ENCODE measurements around the gene CST5. TPM values are rescaled to one million over a fixed set of nuclear protein-coding genes. Genes with fewer than 3 reads are reported as not detected.
"Not testable (repeated sequence)": the region's sequence is repeated elsewhere in the genome, so short reads cannot be mapped to it uniquely, and the experiment has no call there.

Gene CST5
- total and polyA plus RNA-seq, 4 donors, result 0.37 to 0.65 (median 0.55) TPM; not detected in 1

DNA sequence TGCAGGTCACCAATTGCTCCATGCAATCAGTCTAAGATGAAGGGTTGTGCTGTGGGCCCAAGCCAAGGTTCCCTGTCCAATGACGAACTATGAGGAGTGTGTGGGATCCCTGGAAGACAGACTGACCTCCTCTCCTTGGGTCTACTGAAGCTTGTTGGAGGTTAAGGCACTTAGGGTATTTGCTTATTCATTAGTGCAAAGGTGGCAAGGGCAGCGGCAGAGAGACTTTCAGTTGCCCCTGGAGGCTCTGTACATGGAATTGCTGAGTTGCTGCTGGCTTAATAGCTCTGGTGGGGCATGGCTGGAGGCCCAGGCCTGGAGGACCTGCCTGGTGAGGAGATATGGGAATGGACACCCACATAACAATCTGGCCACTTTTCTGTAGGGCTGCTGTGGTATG lies 29.8 kb upstream of the CST5 start:
- Histone ChIP-seq H3K9me3 (ENCODE audit: control insufficient read depth in 4 of 4, insufficient read depth in 3 of 4, low read length in 3 of 4) (peaks cover 0 to 5% (median 1%) of the 10 kb centered on the region in 4 donors), H3K4me1 (ENCODE audit: control insufficient read depth in 5 of 5, insufficient read depth in 5 of 5, low read length in 5 of 5) (no peaks in the 10 kb centered on the region), H3K27ac (ENCODE audit: low read depth in 1 of 2, low read length in 1 of 2) (no peak overlapping the region), H3K9ac (ENCODE audit: insufficient read depth in 1 of 2, low read length in 2 of 2) (no peak overlapping the region), H3K4me3 (no peak overlapping the region), H3K36me3 (ENCODE audit: control insufficient read depth in 4 of 4, insufficient read depth in 4 of 4, low read length in 4 of 4) (no peaks in the 10 kb centered on the region), H3K27me3 (ENCODE audit: control insufficient read depth in 3 of 3, insufficient read depth in 3 of 3, low read length in 2 of 3) (no peaks in the 10 kb centered on the region)
- DNase-seq, result no peak
- whole genome bisulfite sequencing, 2 donors, result 92 to 94% methylated on average over 2 of the region's 2 CpGs
- no peak for ATAC-seq (ENCODE audit: insufficient read depth, low FRiP score)
- TF ChIP-seq CTCF (IDR thresholded peaks at IDR 0.05; ENCODE audit: control extremely low read depth, extremely low read depth), result no peak

DNA sequence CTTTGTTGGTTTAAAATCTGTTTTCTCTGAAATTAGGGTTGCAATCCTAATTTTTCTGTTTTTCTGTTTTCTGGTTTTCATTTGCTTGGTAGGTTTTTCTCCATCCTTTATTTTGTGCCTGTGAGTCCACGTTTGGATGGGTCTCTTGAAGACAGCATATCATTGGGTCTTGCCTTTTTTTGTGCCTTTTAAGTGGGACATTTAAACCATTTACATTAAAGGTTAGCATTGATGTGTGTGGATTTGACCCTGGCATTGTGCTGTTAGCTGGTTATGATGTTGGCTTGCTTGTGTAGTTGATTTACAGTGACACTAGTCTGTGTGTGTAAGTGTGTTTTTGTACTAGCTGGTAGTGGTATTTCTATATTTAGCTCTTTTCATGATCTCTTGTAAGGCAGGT lies 28.0 kb upstream of the CST5 start:
- ATAC-seq (ENCODE audit: insufficient read depth, low FRiP score) (no peak), DNase-seq (no peak)
- H3K27me3 ChIP-seq (ENCODE audit: control insufficient read depth in 3 of 3, insufficient read depth in 3 of 3, low read length in 2 of 3), result no peaks in the 10 kb centered on the region
- no peak overlapping the region for H3K4me3 ChIP-seq
- no peaks in the 10 kb centered on the region for H3K4me1 ChIP-seq (ENCODE audit: control insufficient read depth in 5 of 5, insufficient read depth in 5 of 5, low read length in 5 of 5)
- no peaks in the 10 kb centered on the region for H3K36me3 ChIP-seq (ENCODE audit: control insufficient read depth in 4 of 4, insufficient read depth in 4 of 4, low read length in 4 of 4)
- no peak overlapping the region for H3K27ac ChIP-seq (ENCODE audit: low read depth in 1 of 2, low read length in 1 of 2)
- TF ChIP-seq CTCF (IDR thresholded peaks at IDR 0.05; ENCODE audit: control extremely low read depth, extremely low read depth), result no peak
- peaks cover 0 to 5% (median under 1%) of the 10 kb centered on the region in 4 donors for H3K9me3 ChIP-seq (ENCODE audit: control insufficient read depth in 4 of 4, insufficient read depth in 3 of 4, low read length in 3 of 4)
- 33 to 35% methylated on average over 1 of the region's 1 CpG for WGBS, 2 donors
- no peak overlapping the region for H3K9ac ChIP-seq (ENCODE audit: insufficient read depth in 1 of 2, low read length in 2 of 2)

DNA sequence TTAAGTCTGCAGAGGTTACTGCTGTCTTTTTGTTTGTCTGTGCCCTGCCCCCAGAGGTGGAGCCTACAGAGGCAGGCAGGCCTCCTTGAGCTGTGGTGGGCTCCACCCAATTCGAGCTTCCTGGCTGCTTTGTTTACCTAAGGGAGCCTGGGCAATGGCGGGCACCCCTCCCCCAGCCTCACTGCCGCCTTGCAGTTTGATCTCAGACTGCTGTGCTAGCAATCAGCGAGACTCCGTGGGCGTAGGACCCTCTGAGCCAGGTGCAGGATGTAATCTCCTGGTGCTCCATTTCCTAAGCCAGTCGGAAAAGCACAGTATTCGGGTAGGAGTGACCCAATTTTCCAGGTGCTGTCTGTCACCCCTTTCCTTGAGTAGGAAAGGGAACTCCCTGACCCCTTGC lies 22.8 kb upstream of the CST5 start:
- not testable (repeated sequence) for H3K27ac ChIP-seq (ENCODE audit: low read depth in 1 of 2, low read length in 1 of 2); H3K9me3 ChIP-seq (ENCODE audit: control insufficient read depth in 4 of 4, insufficient read depth in 3 of 4, low read length in 3 of 4); H3K27me3 ChIP-seq (ENCODE audit: control insufficient read depth in 3 of 3, insufficient read depth in 3 of 3, low read length in 2 of 3); H3K9ac ChIP-seq (ENCODE audit: insufficient read depth in 1 of 2, low read length in 2 of 2); DNase-seq; H3K36me3 ChIP-seq (ENCODE audit: control insufficient read depth in 4 of 4, insufficient read depth in 4 of 4, low read length in 4 of 4); H3K4me1 ChIP-seq (ENCODE audit: control insufficient read depth in 5 of 5, insufficient read depth in 5 of 5, low read length in 5 of 5); ATAC-seq (ENCODE audit: insufficient read depth, low FRiP score); H3K4me3 ChIP-seq
- WGBS, 2 donors, result 38 to 82% methylated on average over 2 to 7 of the region's 8 CpGs

DNA sequence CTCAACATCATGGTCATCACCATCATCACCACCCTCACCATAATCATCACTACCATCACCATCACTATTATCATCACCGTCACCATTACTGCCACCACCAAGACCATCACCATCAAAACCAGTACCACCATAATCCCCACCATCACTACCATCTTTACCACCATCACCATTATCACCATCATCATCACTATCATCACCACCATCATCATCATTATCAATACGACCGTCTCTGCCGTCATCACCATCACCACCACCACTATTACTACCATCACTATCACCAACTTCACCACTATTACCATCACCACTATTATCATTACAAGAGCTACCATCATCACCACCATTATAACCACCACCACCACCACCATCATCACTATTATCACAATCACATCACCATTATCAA lies 11.3 kb upstream of the CST5 start:
- H3K4me3 ChIP-seq; DNase-seq; H3K4me1 ChIP-seq (ENCODE audit: control insufficient read depth in 5 of 5, insufficient read depth in 5 of 5, low read length in 5 of 5); ATAC-seq (ENCODE audit: insufficient read depth, low FRiP score); H3K36me3 ChIP-seq (ENCODE audit: control insufficient read depth in 4 of 4, insufficient read depth in 4 of 4, low read length in 4 of 4); H3K27me3 ChIP-seq (ENCODE audit: control insufficient read depth in 3 of 3, insufficient read depth in 3 of 3, low read length in 2 of 3); H3K9me3 ChIP-seq (ENCODE audit: control insufficient read depth in 4 of 4, insufficient read depth in 3 of 4, low read length in 3 of 4); H3K9ac ChIP-seq (ENCODE audit: insufficient read depth in 1 of 2, low read length in 2 of 2); H3K27ac ChIP-seq (ENCODE audit: low read depth in 1 of 2, low read length in 1 of 2): not testable (repeated sequence)
- WGBS, 2 donors, result 65 to 95% methylated on average over 4 of the region's 4 CpGs

GRCh38 chr20:23889775-23890187 lies 10.2 kb upstream of the CST5 start:
- Histone ChIP-seq H3K27ac (ENCODE audit: low read depth in 1 of 2, low read length in 1 of 2) (no peak overlapping the region), H3K9me3 (ENCODE audit: control insufficient read depth in 4 of 4, insufficient read depth in 3 of 4, low read length in 3 of 4) (no peaks in the 10 kb centered on the region), H3K4me3 (no peak overlapping the region), H3K4me1 (ENCODE audit: control insufficient read depth in 5 of 5, insufficient read depth in 5 of 5, low read length in 5 of 5) (no peaks in the 10 kb centered on the region), H3K9ac (ENCODE audit: insufficient read depth in 1 of 2, low read length in 2 of 2) (no peak overlapping the region), H3K36me3 (ENCODE audit: control insufficient read depth in 4 of 4, insufficient read depth in 4 of 4, low read length in 4 of 4) (no peaks in the 10 kb centered on the region), H3K27me3 (ENCODE audit: control insufficient read depth in 3 of 3, insufficient read depth in 3 of 3, low read length in 2 of 3) (no peaks in the 10 kb centered on the region)
- peak; percentile 72 for ATAC-seq (ENCODE audit: insufficient read depth, low FRiP score)
- TF ChIP-seq CTCF (IDR thresholded peaks at IDR 0.05; ENCODE audit: control extremely low read depth, extremely low read depth), result peak; percentile 44
- WGBS, 2 donors, result 35 to 43% methylated on average over 8 of the region's 8 CpGs
- peak; percentile 29 to 58 (median 56) for DNase-seq
